ENCODE results near the gene CYP21A2.
A peak's percentile ranks its signal among the peaks of the same experiment; 100 is the strongest.

The CYP21A2 gene

DNA sequence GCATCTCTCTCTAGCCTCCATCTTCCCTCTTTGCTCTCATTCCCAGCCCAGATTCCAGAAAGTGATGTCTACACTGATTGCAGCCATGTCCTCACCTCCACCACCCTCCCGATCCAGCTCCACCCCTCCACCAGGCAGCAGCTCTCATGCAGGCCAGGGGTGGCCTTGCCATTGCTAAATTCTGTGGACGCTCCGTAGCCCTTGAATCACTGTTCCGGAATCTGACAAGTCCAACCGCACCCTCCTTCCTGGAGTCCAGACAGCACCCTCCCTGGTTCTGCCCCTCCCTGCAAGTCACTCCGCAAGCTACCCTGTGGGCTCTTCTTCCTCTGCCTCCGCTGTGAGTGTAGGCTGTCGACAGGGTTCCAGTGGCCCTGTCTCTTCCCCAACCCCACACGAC, 44.7 kb downstream of the CYP21A2 start:
- DNase-seq (ENCODE audit: low spot score) = peak; percentile 89
- Histone ChIP-seq H3K4me3 (no peak overlapping the region), H3K27ac (peak overlapping the region in 1 of 2 donors; percentile 94)
- TF ChIP-seq, protein P1, sequence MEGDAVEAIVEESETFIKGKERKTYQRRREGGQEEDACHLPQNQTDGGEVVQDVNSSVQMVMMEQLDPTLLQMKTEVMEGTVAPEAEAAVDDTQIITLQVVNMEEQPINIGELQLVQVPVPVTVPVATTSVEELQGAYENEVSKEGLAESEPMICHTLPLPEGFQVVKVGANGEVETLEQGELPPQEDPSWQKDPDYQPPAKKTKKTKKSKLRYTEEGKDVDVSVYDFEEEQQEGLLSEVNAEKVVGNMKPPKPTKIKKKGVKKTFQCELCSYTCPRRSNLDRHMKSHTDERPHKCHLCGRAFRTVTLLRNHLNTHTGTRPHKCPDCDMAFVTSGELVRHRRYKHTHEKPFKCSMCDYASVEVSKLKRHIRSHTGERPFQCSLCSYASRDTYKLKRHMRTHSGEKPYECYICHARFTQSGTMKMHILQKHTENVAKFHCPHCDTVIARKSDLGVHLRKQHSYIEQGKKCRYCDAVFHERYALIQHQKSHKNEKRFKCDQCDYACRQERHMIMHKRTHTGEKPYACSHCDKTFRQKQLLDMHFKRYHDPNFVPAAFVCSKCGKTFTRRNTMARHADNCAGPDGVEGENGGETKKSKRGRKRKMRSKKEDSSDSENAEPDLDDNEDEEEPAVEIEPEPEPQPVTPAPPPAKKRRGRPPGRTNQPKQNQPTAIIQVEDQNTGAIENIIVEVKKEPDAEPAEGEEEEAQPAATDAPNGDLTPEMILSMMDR (IDR thresholded peaks at IDR 0.05) = no peak

DNA sequence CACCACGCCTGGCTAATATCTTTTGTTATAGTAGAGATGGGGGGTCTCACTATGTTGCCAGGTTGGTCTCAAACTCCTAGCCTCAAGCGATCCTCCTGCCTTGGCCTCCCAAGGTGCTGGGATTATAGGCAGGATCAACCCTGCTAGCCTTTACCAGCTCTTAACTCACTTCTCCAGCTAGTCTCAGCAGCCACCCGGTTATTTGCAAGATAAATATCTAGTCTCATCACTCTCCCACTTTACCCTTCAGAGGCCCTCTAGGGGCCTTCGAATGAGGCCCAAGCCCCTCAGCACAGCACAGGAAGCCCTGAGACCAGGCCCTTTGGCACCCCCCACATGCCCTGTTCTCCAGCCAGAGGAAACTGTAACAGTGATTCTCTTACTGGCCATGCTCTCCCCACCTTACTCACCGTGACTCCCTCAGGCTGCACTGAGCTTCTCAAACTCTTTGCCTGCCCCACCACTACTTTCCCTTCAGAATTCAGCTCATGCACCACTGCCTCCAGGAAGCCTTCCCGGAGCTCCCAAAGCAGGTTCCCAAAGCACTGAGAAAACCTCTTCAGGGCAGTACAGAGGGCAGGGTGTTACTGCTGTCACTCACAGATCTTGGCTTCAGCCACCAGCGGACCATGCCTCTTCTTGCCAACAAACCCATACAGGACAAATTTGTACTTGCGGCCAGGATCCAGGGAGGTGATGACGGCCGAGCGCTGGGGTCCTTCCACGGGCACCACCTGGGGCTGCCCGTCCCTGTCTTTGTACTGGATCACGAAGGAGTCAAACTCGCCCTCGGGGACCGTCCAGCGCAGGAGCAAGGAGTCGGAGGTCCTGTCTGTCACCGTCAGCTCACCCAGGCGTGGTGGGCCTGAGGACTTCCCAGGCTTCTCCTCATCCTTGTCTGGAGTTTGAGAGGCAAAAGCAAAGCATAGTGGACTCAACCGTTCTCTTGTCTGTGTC, 45.9 kb downstream of the CYP21A2 start:
- H3K4me3 ChIP-seq = no peak overlapping the region
- DNase-seq (ENCODE audit: low spot score) = no peak
- peak overlapping the region in 1 of 2 donors; percentile 94 for H3K27ac ChIP-seq
- TF ChIP-seq, protein P1 (IDR thresholded peaks at IDR 0.05) = no peak

DNA sequence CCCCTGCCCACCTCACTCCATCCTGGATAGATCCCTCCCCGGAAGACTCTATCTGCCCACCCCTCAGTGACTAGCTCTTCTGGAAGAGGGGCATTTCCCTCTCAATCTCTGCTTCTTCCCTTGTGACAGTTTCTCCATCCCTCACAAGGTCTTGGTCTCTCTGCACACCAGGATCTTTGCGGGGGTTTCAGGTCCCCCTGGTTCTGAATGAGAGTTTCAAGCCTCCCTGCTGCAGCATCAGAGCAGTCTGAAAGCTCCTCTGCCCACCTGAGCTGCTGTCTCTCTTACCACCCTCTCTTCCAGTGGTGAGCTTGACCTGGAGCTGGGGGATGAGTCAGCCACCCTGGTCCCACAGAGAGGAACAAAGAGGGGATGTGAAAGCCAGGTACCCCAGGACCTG, 46.6 kb downstream of the CYP21A2 start:
- TF ChIP-seq, protein P1 (IDR thresholded peaks at IDR 0.05) = no peak
- H3K4me3 ChIP-seq = no peak overlapping the region
- no peak for DNase-seq (ENCODE audit: low spot score)
- peak overlapping the region in 1 of 2 donors; percentile 94 for H3K27ac ChIP-seq

GRCh38 chr6:32085759-32086459, 47.7 kb downstream of the CYP21A2 start:
- H3K27ac ChIP-seq = peak overlapping the region in 1 of 2 donors; percentile 94
- DNase-seq (ENCODE audit: low spot score) = no peak
- TF ChIP-seq, protein P1 (IDR thresholded peaks at IDR 0.05) = no peak
- H3K4me3 ChIP-seq = no peak overlapping the region

GRCh38 chr6:32086661-32087573, 48.7 kb downstream of the CYP21A2 start:
- TF ChIP-seq, protein P1 (IDR thresholded peaks at IDR 0.05) = no peak
- peak overlapping the region; percentile 76 to 94 for H3K27ac ChIP-seq
- no peak for DNase-seq (ENCODE audit: low spot score)
- peak overlapping the region; percentile 60 for H3K4me3 ChIP-seq

Data from coronary artery (tissue), 2 donors.